ENCODE measurements around the gene VTI1B.
"Not testable (repeated sequence)": the region's sequence is repeated elsewhere in the genome, so short reads cannot be mapped to it uniquely, and the experiment has no call there.

The VTI1B gene

DNA sequence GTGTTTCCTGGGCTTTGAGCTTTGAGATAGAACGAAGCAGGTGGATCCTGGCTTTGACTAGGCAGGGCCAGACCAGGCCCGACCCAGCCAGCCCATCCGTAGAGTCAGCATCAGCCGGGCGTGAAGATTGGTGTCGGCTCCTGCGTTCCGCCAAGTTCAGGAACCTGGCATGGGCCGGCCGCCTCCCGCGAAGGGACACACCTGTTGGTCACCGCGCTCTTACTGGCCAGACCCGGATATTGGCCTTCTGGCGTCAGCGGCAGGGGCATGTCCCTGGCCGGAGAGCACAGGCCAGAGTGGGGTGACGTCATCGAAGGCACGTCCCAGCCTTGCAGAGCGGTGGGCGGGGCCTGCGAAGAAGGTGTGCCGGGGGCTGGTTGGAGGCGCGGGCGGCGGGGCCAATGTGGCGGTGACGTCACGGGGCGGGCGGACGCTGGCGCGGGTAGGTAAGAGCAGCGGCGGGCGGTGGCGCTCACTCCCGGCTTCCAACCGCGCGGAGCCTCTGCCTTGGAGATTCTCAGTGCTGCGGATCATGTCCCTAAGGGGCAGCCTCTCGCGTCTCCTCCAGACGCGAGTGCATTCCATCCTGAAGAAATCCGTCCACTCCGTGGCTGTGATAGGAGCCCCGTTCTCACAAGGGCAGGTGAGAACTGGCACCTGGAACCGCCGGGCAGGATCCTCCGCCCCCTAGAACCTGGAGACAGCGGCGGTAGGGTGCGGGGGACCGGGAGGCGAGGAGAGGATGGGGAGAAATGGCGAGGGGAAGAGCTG lies 54.8 kb downstream of the VTI1B start, which contains the start of gene ARG2:
Gene ARG2, plus strand, starts transcription at position 475 of the 771 bp plus-strand sequence. Its CDS starts 58 bp downstream, at position 533.
- peaks cover 12% of the 10 kb centered on the region for H3K4me1 ChIP-seq (ENCODE audit: control insufficient read depth, insufficient read depth, low read length)
- peak within 1 kb of the TSS; percentile 11 for H3K27ac ChIP-seq (ENCODE audit: insufficient read depth, low read depth, low read length, poor library complexity, severe bottlenecking)
- 1% methylated on average over 62 of the region's 62 CpGs for WGBS, 2 experiments
- H3K27me3 ChIP-seq (ENCODE audit: control insufficient read depth, insufficient read depth, low read length, poor library complexity, severe bottlenecking) = peaks cover 4% of the 10 kb centered on the region
- no peaks in the 10 kb centered on the region for H3K36me3 ChIP-seq (ENCODE audit: control insufficient read depth, insufficient read depth, low read length)
- H3K4me3 ChIP-seq (ENCODE audit: insufficient read depth, low read depth, low read length) = peak within 1 kb of the TSS; percentile 80
- no peaks in the 10 kb centered on the region for H3K9me3 ChIP-seq (ENCODE audit: control insufficient read depth, low read length)

DNA sequence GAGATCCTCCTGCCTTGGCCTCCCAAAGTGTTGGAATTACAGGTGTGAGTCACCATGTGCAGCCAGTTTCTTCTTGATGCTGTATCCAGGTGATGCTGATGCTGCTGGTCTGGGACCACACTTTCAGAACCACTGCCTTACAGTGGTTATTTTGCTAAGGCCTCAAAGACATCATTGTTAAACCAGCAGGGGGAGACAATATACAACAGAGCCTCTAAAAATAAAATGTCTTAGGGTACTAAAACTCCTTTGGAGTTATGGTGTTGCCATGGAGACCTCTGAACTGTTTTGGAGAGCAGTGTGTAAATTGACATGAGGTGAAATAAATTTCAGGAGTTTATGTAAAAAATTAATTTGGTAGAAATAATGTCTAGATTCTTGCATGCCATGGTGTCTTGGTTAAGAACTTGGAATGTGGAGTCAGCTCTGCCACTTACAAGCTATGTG lies 55.8 kb downstream of the VTI1B start:
- H3K4me3 ChIP-seq (ENCODE audit: insufficient read depth, low read depth, low read length) = no peak overlapping the region

DNA sequence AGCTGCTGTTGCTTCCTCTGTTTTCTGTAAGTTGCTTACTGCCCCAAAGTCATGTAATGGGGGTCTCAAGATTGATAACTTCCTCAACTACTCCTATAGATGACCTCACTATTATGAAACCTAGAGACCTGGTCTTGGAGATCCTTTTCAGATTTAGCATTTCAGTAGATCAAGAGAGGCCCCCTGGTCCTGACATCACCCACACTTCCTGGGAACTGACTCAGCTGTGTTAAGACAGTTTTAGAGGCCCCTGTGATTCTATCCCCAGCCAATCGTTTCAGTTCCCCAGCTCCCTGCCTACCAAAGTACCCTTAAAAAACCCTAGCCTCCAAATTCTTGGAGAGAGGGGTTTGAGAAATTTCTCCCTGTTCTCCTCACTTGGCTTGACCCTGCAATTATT lies 63.9 kb downstream of the VTI1B start:
- H3K4me1 ChIP-seq (ENCODE audit: control insufficient read depth, insufficient read depth, low read length) = peaks cover 11% of the 10 kb centered on the region
- peaks cover 24% of the 10 kb centered on the region for H3K27me3 ChIP-seq (ENCODE audit: control insufficient read depth, insufficient read depth, low read length, poor library complexity, severe bottlenecking)
- H3K4me3 ChIP-seq (ENCODE audit: insufficient read depth, low read depth, low read length) = no peak overlapping the region
- H3K9me3 ChIP-seq (ENCODE audit: control insufficient read depth, low read length) = no peaks in the 10 kb centered on the region
- no peaks in the 10 kb centered on the region for H3K36me3 ChIP-seq (ENCODE audit: control insufficient read depth, insufficient read depth, low read length)
- no peak overlapping the region for H3K27ac ChIP-seq (ENCODE audit: insufficient read depth, low read depth, low read length, poor library complexity, severe bottlenecking)
- WGBS, 2 experiments = 67 to 88% methylated on average over 1 of the region's 1 CpG

More for the DNA sequence above, 55.8 kb downstream of the VTI1B start:
- no peaks in the 10 kb centered on the region for H3K9me3 ChIP-seq (ENCODE audit: control insufficient read depth, low read length)
- no peak overlapping the region for H3K27ac ChIP-seq (ENCODE audit: insufficient read depth, low read depth, low read length, poor library complexity, severe bottlenecking)
- H3K4me1 ChIP-seq (ENCODE audit: control insufficient read depth, insufficient read depth, low read length) = peaks cover 12% of the 10 kb centered on the region
- H3K27me3 ChIP-seq (ENCODE audit: control insufficient read depth, insufficient read depth, low read length, poor library complexity, severe bottlenecking) = peaks cover 4% of the 10 kb centered on the region
- no peaks in the 10 kb centered on the region for H3K36me3 ChIP-seq (ENCODE audit: control insufficient read depth, insufficient read depth, low read length)

DNA sequence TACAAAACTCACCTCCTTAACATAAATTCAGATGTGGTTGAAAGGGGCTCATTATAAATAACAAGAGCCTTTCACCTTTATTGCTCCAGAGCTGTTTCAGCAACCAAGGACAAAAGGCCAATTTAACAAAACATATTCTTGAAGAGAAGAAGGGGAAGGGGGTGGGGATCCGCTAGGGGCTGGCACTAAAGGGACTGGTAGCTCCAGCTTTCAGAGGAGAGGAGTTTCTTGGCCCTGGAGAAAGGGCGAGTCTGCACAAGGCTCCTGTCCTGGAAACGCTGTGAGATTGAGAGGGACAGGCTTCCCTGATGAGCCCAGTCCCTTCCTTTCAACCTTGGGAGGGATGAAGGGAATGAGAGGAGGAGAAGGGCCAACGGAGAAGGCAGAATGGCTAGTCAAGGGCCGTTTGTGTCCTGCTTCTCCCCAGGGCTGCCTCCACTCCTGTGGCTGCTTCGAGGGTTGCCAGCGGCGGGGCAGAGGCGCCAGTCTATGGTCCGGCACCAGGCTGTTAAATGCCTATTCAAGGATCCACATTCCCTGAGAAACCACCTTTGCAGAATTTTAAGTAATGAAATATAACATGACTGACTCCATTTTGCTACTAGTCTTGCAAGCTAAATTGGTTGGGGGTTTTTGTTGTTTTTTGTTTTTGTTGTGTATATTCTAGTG lies 64.7 kb downstream of the VTI1B start:
- WGBS, 2 experiments = 65 to 70% methylated on average over 10 of the region's 10 CpGs

DNA sequence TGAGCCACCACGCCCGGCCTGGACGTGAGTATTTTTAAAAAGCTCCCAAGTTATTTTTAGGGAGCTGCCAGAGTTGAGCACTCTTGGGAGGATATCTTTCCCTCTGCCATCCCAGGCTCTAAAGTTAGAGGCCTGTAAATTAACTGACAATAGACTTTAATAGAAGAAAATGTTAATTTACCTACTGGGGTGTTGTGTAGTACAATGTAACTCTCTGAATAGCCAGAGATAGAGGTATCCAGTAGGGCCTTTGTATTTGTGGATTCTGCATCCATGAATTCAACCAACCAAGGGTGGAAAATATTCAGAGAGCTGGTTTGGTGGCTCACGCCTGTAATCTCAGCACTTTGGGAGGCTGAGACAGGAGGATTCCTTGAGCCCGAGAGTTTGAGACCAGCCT lies 66.8 kb downstream of the VTI1B start:
- Histone ChIP-seq H3K4me1 (ENCODE audit: control insufficient read depth, insufficient read depth, low read length) (peaks cover 11% of the 10 kb centered on the region), H3K27me3 (ENCODE audit: control insufficient read depth, insufficient read depth, low read length, poor library complexity, severe bottlenecking) (peaks cover 33% of the 10 kb centered on the region), H3K36me3 (ENCODE audit: control insufficient read depth, insufficient read depth, low read length) (no peaks in the 10 kb centered on the region), H3K4me3 (ENCODE audit: insufficient read depth, low read depth, low read length) (no peak overlapping the region), H3K9me3 (ENCODE audit: control insufficient read depth, low read length) (no peaks in the 10 kb centered on the region), H3K27ac (ENCODE audit: insufficient read depth, low read depth, low read length, poor library complexity, severe bottlenecking) (no peak overlapping the region)
- 71 to 74% methylated on average over 5 of the region's 5 CpGs for WGBS, 2 experiments

More for the DNA sequence above, 64.7 kb downstream of the VTI1B start:
- Histone ChIP-seq H3K9me3 (ENCODE audit: control insufficient read depth, low read length) (no peaks in the 10 kb centered on the region), H3K4me1 (ENCODE audit: control insufficient read depth, insufficient read depth, low read length) (peaks cover 11% of the 10 kb centered on the region), H3K27ac (ENCODE audit: insufficient read depth, low read depth, low read length, poor library complexity, severe bottlenecking) (no peak overlapping the region), H3K36me3 (ENCODE audit: control insufficient read depth, insufficient read depth, low read length) (no peaks in the 10 kb centered on the region), H3K27me3 (ENCODE audit: control insufficient read depth, insufficient read depth, low read length, poor library complexity, severe bottlenecking) (peaks cover 23% of the 10 kb centered on the region), H3K4me3 (ENCODE audit: insufficient read depth, low read depth, low read length) (no peak overlapping the region)

DNA sequence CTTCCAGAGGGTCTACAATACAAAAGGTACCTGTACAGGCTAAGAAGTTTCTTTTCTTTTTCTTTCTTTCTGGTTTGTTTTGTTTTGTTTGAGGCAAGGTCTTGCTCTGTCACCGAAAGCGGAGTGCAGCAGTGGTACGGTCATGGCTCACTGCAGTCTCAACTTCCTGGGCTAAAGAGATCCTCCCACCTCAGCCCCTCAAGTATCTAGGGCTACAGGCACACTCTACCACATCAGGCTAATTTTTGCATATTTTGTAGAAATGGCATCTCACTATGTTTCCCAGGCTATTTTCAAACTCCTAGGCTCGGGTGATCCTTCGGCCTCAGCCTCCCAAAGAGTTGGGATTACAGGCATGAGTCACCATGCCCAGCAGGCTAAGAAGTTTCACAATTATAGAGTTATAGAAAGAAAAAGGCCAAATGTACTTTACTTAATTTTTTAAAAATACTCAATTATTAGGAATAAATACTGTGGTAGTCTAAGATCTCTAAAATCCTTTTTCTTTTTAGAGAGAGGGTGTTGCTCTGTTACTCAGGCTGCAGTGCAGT lies 71.4 kb downstream of the VTI1B start:
- H3K9me3 ChIP-seq (ENCODE audit: control insufficient read depth, low read length) = no peaks in the 10 kb centered on the region
- no peaks in the 10 kb centered on the region for H3K36me3 ChIP-seq (ENCODE audit: control insufficient read depth, insufficient read depth, low read length)
- peaks cover 37% of the 10 kb centered on the region for H3K27me3 ChIP-seq (ENCODE audit: control insufficient read depth, insufficient read depth, low read length, poor library complexity, severe bottlenecking)
- no peak overlapping the region for H3K27ac ChIP-seq (ENCODE audit: insufficient read depth, low read depth, low read length, poor library complexity, severe bottlenecking)
- H3K4me3 ChIP-seq (ENCODE audit: insufficient read depth, low read depth, low read length) = no peak overlapping the region
- H3K4me1 ChIP-seq (ENCODE audit: control insufficient read depth, insufficient read depth, low read length) = peaks cover 4% of the 10 kb centered on the region
- 70 to 72% methylated on average over 5 of the region's 5 CpGs for WGBS, 2 experiments

DNA sequence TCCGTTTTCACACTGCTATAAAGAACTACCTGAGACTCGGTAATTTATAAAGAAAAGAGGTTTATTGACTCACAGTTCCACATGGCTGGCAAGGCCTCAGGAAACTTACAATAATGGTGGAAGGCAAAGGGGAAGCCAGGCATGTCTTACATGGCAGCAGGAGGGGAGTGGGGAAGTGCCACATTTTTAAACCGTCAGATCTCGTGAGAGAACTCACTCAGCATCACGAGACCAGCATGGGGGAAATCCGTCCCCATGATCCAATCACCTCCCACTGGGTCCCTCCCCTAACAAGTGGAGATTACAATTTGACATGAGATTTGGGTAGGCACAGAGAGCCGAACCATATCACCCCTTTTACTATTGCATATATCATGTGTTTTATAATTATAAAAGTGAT lies 72.4 kb downstream of the VTI1B start:
- no peaks in the 10 kb centered on the region for H3K36me3 ChIP-seq (ENCODE audit: control insufficient read depth, insufficient read depth, low read length)
- no peak overlapping the region for H3K4me3 ChIP-seq (ENCODE audit: insufficient read depth, low read depth, low read length)
- peaks cover 4% of the 10 kb centered on the region for H3K4me1 ChIP-seq (ENCODE audit: control insufficient read depth, insufficient read depth, low read length)
- H3K27ac ChIP-seq (ENCODE audit: insufficient read depth, low read depth, low read length, poor library complexity, severe bottlenecking) = no peak overlapping the region
- WGBS, 2 experiments = 56 to 65% methylated on average over 6 of the region's 7 CpGs
- H3K9me3 ChIP-seq (ENCODE audit: control insufficient read depth, low read length) = no peaks in the 10 kb centered on the region
- peaks cover 37% of the 10 kb centered on the region for H3K27me3 ChIP-seq (ENCODE audit: control insufficient read depth, insufficient read depth, low read length, poor library complexity, severe bottlenecking)

DNA sequence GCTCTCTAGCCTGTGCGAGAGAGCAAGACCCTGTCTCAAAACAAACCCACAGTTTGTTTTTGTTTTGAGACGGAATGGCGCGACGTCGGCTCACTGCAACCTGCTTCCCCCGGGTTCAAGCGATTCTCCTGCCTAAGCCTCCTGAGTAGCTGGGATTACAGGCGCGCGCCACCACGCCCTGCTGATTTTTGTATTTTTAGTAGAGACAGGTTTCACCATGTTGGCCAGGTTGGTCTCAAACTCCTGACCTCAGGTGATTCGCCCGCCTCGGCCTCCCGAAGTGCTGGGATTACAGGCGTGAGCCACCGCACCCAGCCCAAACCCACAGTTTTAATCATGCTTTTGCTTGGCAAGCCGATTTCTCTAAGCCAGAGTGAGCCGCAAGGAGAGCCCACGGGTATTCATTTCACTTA lies 73.9 kb downstream of the VTI1B start:
- WGBS, 2 experiments = 91 to 92% methylated on average over 21 of the region's 21 CpGs
- H3K4me3 ChIP-seq (ENCODE audit: insufficient read depth, low read depth, low read length) = peak overlapping the region; percentile 69

DNA sequence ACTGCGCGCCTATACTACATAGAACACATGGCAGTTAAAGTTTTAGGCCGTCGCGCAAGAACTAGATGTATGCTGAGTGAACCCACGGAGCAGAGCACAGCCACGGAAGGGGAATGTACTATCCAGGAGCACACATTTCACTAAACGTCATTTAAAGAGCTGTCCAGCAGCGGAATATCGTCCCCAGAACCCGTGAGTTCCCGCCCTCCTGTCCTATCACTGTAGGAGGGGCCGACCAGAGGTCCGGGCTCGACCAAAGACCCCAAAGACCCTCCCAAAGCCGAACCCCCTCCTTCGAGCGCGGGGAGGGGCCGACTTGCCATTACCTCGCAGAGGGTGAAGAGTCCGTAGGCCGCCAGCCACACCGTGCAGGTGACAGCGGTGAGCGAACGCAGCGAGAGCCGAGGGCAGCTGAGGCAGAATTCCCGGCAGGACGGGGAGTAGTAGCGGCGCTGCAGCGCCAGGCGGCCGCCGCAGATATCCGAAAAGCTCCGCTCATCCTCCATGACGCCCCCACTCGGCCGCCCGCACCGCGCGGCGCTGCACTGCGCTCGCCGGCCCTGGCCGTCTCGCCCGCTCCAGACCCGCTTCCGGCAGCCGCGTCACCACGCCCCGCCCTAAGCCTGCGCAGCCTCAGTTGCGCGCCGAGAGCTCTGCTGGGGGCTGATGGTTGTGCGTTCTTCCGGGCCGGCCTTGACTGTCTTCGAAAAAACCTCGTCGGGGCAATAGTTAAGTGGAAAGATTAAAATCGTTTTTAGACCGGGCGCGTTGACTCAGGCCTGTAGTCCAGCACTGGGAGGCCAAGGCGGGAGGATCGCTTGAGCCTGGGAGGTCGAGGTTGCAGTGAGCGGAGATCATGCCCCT lies 74.5 kb downstream of the VTI1B start, which contains the start of gene PIGH:
Gene PIGH, minus strand, starts transcription at position 571 of the 864 bp plus-strand sequence. Its CDS starts 65 bp downstream, at position 506.
- H3K4me1 ChIP-seq (ENCODE audit: control insufficient read depth, insufficient read depth, low read length) = peaks cover 4% of the 10 kb centered on the region
- H3K27me3 ChIP-seq (ENCODE audit: control insufficient read depth, insufficient read depth, low read length, poor library complexity, severe bottlenecking) = peaks cover 22% of the 10 kb centered on the region
- no peak within 1 kb of the TSS for H3K27ac ChIP-seq (ENCODE audit: insufficient read depth, low read depth, low read length, poor library complexity, severe bottlenecking)
- H3K9me3 ChIP-seq (ENCODE audit: control insufficient read depth, low read length) = no peaks in the 10 kb centered on the region
- H3K4me3 ChIP-seq (ENCODE audit: insufficient read depth, low read depth, low read length) = peak within 1 kb of the TSS; percentile 69
- no peaks in the 10 kb centered on the region for H3K36me3 ChIP-seq (ENCODE audit: control insufficient read depth, insufficient read depth, low read length)
- 8% methylated on average over 76 to 77 of the region's 77 CpGs for WGBS, 2 experiments

More for the DNA sequence above, 73.9 kb downstream of the VTI1B start:
- H3K27me3 ChIP-seq (ENCODE audit: control insufficient read depth, insufficient read depth, low read length, poor library complexity, severe bottlenecking) = peaks cover 24% of the 10 kb centered on the region
- H3K4me1 ChIP-seq (ENCODE audit: control insufficient read depth, insufficient read depth, low read length); H3K9me3 ChIP-seq (ENCODE audit: control insufficient read depth, low read length); H3K27ac ChIP-seq (ENCODE audit: insufficient read depth, low read depth, low read length, poor library complexity, severe bottlenecking); H3K36me3 ChIP-seq (ENCODE audit: control insufficient read depth, insufficient read depth, low read length): not testable (repeated sequence)

All from ectodermal cell (in vitro differentiated cells).